SK-N-SH treated with all-trans-retinoic acid at 6 μM for 48 hours (cell line): ENCODE data around the gene PRRT2.
"Not testable (repeated sequence)": the region's sequence is repeated elsewhere in the genome, so short reads cannot be mapped to it uniquely, and the experiment has no call there.

ENCODE experiments used
- ATAC-seq: fragments of 200-7000 bp; cut with Tn5 transposase; 3 replicates; pipeline ENCODE4 v1.9.1; 2020; ENCODE audit warnings: mild to moderate bottlenecking, moderate library complexity
- ARNTL ChIP-seq: fragments of 450-650 bp; formaldehyde crosslinking; IDR thresholded peaks from 2 replicates; pipeline ENCODE4 v1.5.0; 2020; ENCODE audit warnings: low read depth, mild to moderate bottlenecking, moderate library complexity, borderline replicate concordance
- BACH2 ChIP-seq: fragments of 250-450 bp; sonication (Bioruptor Pico); IDR thresholded peaks from 2 replicates; pipeline ENCODE4 v1.9.0; 2021; ENCODE audit warnings: mild to moderate bottlenecking, borderline replicate concordance
- CSDC2 ChIP-seq: fragments of 250-450 bp; sonication (Bioruptor Pico); IDR thresholded peaks from 2 replicates; pipeline ENCODE4 v1.5.0; 2020; ENCODE audit warnings: mild to moderate bottlenecking, moderate library complexity
- ESRRG ChIP-seq: fragments of 250-450 bp; sonication (Bioruptor Pico); IDR thresholded peaks from 2 replicates; pipeline ENCODE4 v1.6.1; 2021; ENCODE audit warnings: mild to moderate bottlenecking
- GLIS3 ChIP-seq: fragments of 250-450 bp; sonication (Bioruptor Pico); IDR thresholded peaks from 2 replicates; pipeline ENCODE4 v1.5.0; 2020; ENCODE audit warnings: mild to moderate bottlenecking, moderate library complexity
- ISL1 ChIP-seq: fragments of 250-450 bp; sonication (Bioruptor Pico); IDR thresholded peaks from 2 replicates; pipeline ENCODE4 v2.1.2; 2022; ENCODE audit warnings: mild to moderate bottlenecking, moderate library complexity
- OSR1 ChIP-seq: fragments of 250-450 bp; sonication (Bioruptor Pico); IDR thresholded peaks from 2 replicates; pipeline ENCODE4 v1.8.0; 2022; ENCODE audit warnings: moderate library complexity, mild to moderate bottlenecking, inconsistent platforms
- PATZ1 ChIP-seq: fragments of 250-450 bp; sonication (Bioruptor Pico); IDR thresholded peaks from 2 replicates; pipeline ENCODE4 v1.8.0; 2020; ENCODE audit warnings: mild to moderate bottlenecking, moderate library complexity, borderline replicate concordance
- POU6F1 ChIP-seq: fragments of 250-450 bp; sonication (Bioruptor Pico); IDR thresholded peaks from 2 replicates; pipeline ENCODE4 v1.8.0; 2021; ENCODE audit warnings: low read depth, mild to moderate bottlenecking, moderate library complexity, borderline replicate concordance
- RARB ChIP-seq: fragments of 250-450 bp; sonication (Bioruptor Pico); IDR thresholded peaks from 2 replicates; pipeline ENCODE4 v1.8.0; 2021; ENCODE audit warnings: mild to moderate bottlenecking, moderate library complexity
- SNAI2 ChIP-seq: fragments of 250-450 bp; sonication (Bioruptor Pico); IDR thresholded peaks from 2 replicates; pipeline ENCODE4 v1.5.0; 2020; ENCODE audit warnings: mild to moderate bottlenecking, moderate library complexity
- TCF4 ChIP-seq: fragments of 250-450 bp; sonication (Bioruptor Pico); IDR thresholded peaks from 2 replicates; pipeline ENCODE4 v1.8.0; 2021; ENCODE audit warnings: mild to moderate bottlenecking, moderate library complexity, borderline replicate concordance
- TOX ChIP-seq: fragments of 250-450 bp; sonication (Bioruptor Pico); IDR thresholded peaks from 2 replicates; pipeline ENCODE4 v1.8.0; 2021; ENCODE audit warnings: mild to moderate bottlenecking, moderate library complexity, borderline replicate concordance
- ZC3H10 ChIP-seq: fragments of 250-450 bp; sonication (Bioruptor Pico); IDR thresholded peaks from 2 replicates; pipeline ENCODE4 v1.5.1; 2021; ENCODE audit warnings: mild to moderate bottlenecking, moderate library complexity
- ZFP3 ChIP-seq: fragments of 250-450 bp; sonication (Bioruptor Pico); IDR thresholded peaks from 2 replicates; pipeline ENCODE4 v1.5.0; 2020; ENCODE audit warnings: mild to moderate bottlenecking, moderate library complexity
- ZNF565 ChIP-seq: fragments of 450-650 bp; formaldehyde crosslinking; conservative IDR thresholded peaks from 2 replicates; pipeline ENCODE4 v1.5.0; 2020; ENCODE audit warnings: low read depth, mild to moderate bottlenecking, moderate library complexity
- ZNF70 ChIP-seq: fragments of 450-650 bp; formaldehyde crosslinking; IDR thresholded peaks from 2 replicates; pipeline ENCODE4 v1.5.0; 2020; ENCODE audit warnings: mild to moderate bottlenecking, moderate library complexity
- ZNF8 ChIP-seq: fragments of 450-650 bp; formaldehyde crosslinking; IDR thresholded peaks from 2 replicates; pipeline ENCODE4 v1.5.0; 2020; ENCODE audit warnings: mild to moderate bottlenecking, moderate library complexity
- TF ChIP-seq, protein P1 (sequence below): fragments of 250-450 bp; sonication (Bioruptor Pico); IDR thresholded peaks from 2 replicates; pipeline ENCODE4 v1.5.0; 2020; ENCODE audit warnings: mild to moderate bottlenecking, moderate library complexity

The PRRT2 gene

DNA sequence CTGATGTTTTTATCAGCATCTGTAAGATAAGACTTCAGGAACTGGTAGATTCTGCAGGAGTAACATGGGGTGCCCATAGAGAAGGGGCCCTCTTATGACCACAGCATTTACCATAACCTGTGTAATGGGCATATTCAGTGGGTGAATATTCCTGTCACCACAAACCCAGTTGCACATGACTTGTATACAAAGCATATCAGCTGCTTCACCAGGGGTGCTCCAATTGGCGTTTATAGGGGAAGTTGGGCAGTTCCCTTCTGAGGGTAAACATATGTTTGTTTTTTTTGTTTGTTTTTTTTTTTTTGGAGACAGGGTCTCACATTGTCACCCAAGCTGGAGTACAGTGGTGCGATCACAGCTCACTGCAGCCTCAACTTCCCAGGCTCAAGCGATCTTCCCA is 45.4 kb upstream of the PRRT2 start:
- TF ChIP-seq SNAI2 (CRISPR knock-in tag) (no peak), TOX (CRISPR knock-in tag) (no peak), GLIS3 (CRISPR knock-in tag) (no peak), ZC3H10 (CRISPR knock-in tag) (no peak), TCF4 (no peak), POU6F1 (CRISPR knock-in tag) (no peak)
- ATAC-seq = no peak

GRCh38 chr16:29767062-29767461 is 44.9 kb upstream of the PRRT2 start:
- ATAC-seq = no peak

GRCh38 chr16:29769507-29769906 is 42.5 kb upstream of the PRRT2 start:
- no peak for ATAC-seq

More at GRCh38 chr16:29767062-29767461, 44.9 kb upstream of the PRRT2 start:
- TF ChIP-seq ARNTL (CRISPR knock-in tag) (no peak), BACH2 (CRISPR knock-in tag) (no peak), OSR1 (CRISPR knock-in tag) (no peak), ZNF565 (no peak), ZNF70 (no peak)

GRCh38 chr16:29770250-29770929 is 41.6 kb upstream of the PRRT2 start:
- ATAC-seq = no peak

More at GRCh38 chr16:29769507-29769906, 42.5 kb upstream of the PRRT2 start:
- TF ChIP-seq SNAI2 (CRISPR knock-in tag) (no peak), ZNF8 (no peak), POU6F1 (CRISPR knock-in tag) (no peak), ZC3H10 (CRISPR knock-in tag) (no peak), ZFP3 (CRISPR knock-in tag) (no peak), TOX (CRISPR knock-in tag) (no peak), CSDC2 (no peak), ARNTL (CRISPR knock-in tag) (no peak), ZNF70 (no peak), TCF4 (no peak)
- TF ChIP-seq, protein P1, sequence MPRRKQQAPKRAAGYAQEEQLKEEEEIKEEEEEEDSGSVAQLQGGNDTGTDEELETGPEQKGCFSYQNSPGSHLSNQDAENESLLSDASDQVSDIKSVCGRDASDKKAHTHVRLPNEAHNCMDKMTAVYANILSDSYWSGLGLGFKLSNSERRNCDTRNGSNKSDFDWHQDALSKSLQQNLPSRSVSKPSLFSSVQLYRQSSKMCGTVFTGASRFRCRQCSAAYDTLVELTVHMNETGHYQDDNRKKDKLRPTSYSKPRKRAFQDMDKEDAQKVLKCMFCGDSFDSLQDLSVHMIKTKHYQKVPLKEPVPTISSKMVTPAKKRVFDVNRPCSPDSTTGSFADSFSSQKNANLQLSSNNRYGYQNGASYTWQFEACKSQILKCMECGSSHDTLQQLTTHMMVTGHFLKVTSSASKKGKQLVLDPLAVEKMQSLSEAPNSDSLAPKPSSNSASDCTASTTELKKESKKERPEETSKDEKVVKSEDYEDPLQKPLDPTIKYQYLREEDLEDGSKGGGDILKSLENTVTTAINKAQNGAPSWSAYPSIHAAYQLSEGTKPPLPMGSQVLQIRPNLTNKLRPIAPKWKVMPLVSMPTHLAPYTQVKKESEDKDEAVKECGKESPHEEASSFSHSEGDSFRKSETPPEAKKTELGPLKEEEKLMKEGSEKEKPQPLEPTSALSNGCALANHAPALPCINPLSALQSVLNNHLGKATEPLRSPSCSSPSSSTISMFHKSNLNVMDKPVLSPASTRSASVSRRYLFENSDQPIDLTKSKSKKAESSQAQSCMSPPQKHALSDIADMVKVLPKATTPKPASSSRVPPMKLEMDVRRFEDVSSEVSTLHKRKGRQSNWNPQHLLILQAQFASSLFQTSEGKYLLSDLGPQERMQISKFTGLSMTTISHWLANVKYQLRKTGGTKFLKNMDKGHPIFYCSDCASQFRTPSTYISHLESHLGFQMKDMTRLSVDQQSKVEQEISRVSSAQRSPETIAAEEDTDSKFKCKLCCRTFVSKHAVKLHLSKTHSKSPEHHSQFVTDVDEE = no peak
- TF ChIP-seq, all 23 proteins: peak for 0

GRCh38 chr16:29772330-29772729 is 39.7 kb upstream of the PRRT2 start:
- ATAC-seq = not testable (repeated sequence)

More at GRCh38 chr16:29770250-29770929, 41.6 kb upstream of the PRRT2 start:
- TF ChIP-seq ZNF565 (no peak), RARB (CRISPR knock-in tag) (no peak), ISL1 (CRISPR knock-in tag) (no peak), GLIS3 (CRISPR knock-in tag) (no peak)

- no peak for ATAC-seq
- TF ChIP-seq, protein P1 = no peak
- TF ChIP-seq GLIS3 (CRISPR knock-in tag) = no peak
- no peak for TF ChIP-seq ZFP3 (CRISPR knock-in tag)
- TF ChIP-seq PATZ1 = no peak
- TF ChIP-seq ESRRG (CRISPR knock-in tag) = no peak
- no peak for TF ChIP-seq POU6F1 (CRISPR knock-in tag)
- TF ChIP-seq ZNF70 = no peak
- TF ChIP-seq OSR1 (CRISPR knock-in tag) = no peak
- no peak for TF ChIP-seq RARB (CRISPR knock-in tag)
Observed at GRCh38 chr16:29774730-29775129, 37.3 kb upstream of the PRRT2 start.
